ENCODE results near the gene CHD9NB. TPM values are rescaled to one million over a fixed set of nuclear protein-coding genes. Genes with fewer than 3 reads are reported as not detected.
"Not testable (repeated sequence)": the region's sequence is repeated elsewhere in the genome, so short reads cannot be mapped to it uniquely, and the experiment has no call there.

CHD9NB gene
- total RNA-seq, 1 donor from 2014 or later = 0.29 TPM

- intact Hi-C loops (cut with micrococcal nuclease) = loop anchor here (5.0 to 10.0 kb wide), 3 partner anchors 164 to 856 kb away; no protein-coding TSS in a partner anchor
These were observed 5.7 kb upstream of the CHD9NB start for GRCh38 chr16:53058441-53058840.

DNA sequence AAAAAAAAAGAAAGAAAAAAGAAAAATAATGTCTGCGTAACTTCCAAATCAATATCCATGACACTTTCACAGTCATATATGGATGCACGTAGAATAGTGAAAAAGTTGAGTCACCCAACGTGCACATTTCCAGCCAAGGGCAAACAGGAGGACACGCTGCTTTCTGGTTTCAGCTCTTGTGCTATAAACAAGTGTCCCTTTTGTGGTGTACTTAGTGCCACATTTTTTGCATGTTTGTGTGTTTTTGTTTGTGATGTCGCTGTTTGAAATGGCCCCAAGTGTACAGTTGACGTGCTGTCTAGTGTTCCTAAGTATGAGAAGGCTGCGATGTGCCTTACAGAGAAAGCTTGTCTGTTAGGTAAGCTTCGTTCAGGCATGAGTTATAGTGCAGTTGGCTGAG lies 5.0 kb upstream of the CHD9NB start:
- intact Hi-C loops (cut with micrococcal nuclease) = loop anchor here (5.0 to 10.0 kb wide), 3 partner anchors 165 to 857 kb away; no protein-coding TSS in a partner anchor

DNA sequence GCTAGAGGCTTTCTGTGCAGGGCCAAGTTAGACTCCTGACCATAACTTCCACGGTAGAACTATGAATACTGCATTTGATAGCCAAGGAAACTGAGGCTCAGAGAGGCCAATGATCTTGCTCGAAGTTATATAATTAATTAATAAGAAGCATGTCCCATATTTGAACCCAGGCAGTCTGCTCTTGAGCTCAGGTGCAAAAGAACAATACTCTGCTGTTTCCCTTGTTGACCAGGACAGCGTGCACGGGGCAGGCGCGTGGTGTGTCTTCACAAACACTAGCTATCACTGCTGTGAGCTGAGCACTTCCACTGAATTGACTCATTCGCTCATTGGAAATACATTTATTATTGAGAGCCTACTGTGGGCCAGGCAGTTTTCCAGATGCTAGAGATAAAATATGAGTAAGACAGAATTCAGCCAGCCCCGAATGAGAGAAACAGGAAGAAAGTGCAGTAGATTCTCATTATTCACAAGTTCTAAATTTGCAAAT lies 3.7 kb upstream of the CHD9NB start:
- intact Hi-C loops (cut with micrococcal nuclease) = loop anchor here (5.0 to 10.0 kb wide), 3 partner anchors 166 to 858 kb away; no protein-coding TSS in a partner anchor

- intact Hi-C loops (cut with micrococcal nuclease) = loop anchor here (1.0 to 10.0 kb wide), 11 partner anchors 43 to 859 kb away; partner anchors contain the start of gene AKTIP
These were observed 3.1 kb upstream of the CHD9NB start for GRCh38 chr16:53055541-53056391.

GRCh38 chr16:53054670-53055485 lies 2.2 kb upstream of the CHD9NB start, which contains the start of gene CHD9:
Gene CHD9 (plus strand): TSS chr16:53054991. CDS start chr16:53156090, 101,099 bp downstream.
- intact Hi-C loops (cut with micrococcal nuclease) = loop anchor here (1.0 to 10.0 kb wide), 14 partner anchors 44 to 1874 kb away; partner anchors contain the start of genes AKTIP and FTO

GRCh38 chr16:53053967-53054669 lies 1.4 kb upstream of the CHD9NB start:
- intact Hi-C loops (cut with micrococcal nuclease) = loop anchor here (1.0 to 10.0 kb wide), 7 partner anchors 45 to 1875 kb away; partner anchors contain the start of genes AKTIP and FTO

DNA sequence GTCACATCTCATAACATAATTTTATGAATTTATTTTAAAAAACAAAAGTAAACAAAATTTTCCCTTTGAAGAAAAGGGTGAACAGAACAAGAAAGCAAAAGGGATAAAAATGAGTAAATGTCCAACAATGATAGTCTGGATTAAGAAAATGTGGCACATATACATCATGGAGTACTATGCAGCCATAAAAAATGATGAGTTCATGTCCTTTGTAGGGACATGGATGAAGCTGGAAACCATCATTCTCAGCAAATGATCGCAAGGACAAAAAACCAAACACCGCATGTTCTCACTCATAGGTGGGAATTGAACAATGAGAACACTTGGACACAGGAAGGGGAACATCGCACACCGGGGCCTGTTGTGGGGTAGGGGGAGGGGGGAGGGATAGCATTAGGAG lies 1.4 kb downstream of the CHD9NB start:
- intact Hi-C loops (cut with micrococcal nuclease) = loop anchor here (10.0 kb wide), 2 partner anchors 324 to 864 kb away; no protein-coding TSS in a partner anchor

DNA sequence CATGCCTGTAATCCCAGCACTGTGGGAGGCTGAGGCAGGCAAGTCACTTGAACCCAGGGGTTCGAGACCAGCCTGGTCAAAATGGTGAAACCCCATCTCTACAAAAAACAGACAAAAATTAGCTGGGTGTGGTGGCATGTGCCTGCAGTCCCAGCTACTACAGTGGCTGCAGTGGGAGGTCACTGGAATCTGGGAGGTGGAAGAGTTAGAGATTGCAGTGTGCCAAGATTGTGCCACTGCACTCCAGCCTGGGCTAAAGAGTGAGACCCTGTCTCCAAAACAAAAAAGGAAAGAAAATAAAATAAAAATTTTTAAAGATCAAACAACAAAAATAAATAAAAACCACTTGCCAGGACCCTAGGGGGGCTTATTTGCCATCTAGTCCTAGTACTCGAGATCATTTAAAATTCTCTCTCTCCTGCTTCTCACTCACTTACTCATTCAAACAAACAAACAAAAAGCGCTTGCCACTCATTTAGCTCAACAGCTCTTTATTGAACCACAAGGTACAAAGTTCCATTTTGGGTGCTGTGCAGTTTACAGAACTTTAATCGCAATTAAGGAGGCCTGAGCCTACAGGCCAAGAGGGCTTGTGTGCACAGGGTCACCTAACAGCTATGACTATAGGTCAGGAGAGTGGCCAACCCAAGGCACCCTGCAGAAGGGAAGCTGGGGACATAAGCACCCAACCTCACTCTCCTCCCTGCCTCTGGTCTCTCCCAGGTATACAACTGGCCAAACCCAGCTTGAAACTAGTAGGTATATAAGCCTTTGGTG lies 4.4 kb downstream of the CHD9NB start:
- intact Hi-C loops (cut with micrococcal nuclease) = no loop called here

DNA sequence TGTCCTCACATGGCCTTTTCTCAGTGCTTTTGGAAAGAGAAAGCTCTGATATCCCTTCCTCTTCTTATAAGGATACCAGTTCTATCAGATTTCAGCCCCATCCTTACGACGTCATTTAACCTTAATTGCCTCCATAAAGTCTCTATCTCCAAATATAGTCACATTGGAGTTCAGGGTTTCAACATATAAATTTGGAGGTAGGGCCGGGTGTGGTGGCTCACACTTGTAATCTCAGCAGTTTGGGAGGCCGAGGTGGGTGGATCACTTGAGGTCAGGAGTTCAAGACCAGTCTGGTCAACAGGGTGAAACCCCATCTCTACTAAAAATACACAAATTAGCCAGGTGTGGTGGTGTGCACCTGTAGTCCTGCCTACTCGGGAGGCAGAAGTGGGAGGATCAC lies 5.2 kb downstream of the CHD9NB start:
- intact Hi-C loops (cut with micrococcal nuclease) = not testable (repeated sequence)

- intact Hi-C loops (cut with micrococcal nuclease) = no loop called here
These were observed 7.1 kb downstream of the CHD9NB start for GRCh38 chr16:53045341-53046220.

DNA sequence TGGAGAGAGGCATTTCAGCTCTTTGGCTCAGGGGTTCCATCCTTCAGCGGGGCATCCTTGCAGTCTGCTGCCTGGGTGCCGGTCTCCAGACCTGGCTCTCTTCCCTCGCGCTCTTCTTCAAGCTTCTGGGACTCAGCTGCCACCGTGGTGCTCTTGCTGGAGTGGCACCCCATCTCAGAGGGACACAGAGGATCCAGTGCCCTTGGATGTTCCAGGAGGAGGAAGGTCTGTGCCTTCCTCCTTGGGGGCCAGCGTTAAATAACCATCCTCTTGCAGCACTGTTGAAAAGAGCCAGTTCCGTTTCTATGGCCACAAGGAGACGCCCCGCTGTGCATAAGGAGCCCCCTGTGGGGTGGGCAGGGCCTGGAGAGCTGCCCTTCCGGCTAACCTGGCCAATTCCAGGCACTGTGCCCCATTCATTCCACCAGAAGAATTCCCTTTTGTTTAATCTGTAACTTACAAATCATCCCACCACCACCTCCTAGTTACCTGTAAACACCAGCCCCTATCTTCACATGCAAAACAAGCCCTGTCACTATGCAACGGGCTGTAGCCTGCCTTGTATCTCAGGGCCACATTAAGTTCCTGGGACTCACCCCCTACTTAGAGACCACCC lies 8.6 kb downstream of the CHD9NB start:
- intact Hi-C loops (cut with micrococcal nuclease) = no loop called here

DNA sequence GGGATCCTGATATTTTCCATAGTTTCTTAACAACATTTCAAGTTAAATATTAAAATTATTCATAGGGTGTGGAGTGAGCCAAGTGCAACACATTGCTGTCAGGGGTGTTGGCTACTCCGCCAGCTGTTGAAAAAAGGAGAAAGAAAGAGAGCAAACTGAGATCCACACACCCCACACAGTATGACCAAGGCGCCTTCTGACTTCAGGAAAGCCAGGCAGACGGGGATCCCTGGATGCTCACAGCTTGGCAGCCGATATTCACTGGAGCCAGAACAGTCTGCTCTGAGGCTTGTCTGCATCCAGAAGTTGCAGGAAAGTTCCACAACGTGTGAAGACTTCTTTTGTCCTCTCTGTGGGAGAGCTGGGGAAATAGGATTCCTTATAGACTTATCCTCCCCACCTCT lies 9.3 kb downstream of the CHD9NB start:
- intact Hi-C loops (cut with micrococcal nuclease) = no loop called here

DNA sequence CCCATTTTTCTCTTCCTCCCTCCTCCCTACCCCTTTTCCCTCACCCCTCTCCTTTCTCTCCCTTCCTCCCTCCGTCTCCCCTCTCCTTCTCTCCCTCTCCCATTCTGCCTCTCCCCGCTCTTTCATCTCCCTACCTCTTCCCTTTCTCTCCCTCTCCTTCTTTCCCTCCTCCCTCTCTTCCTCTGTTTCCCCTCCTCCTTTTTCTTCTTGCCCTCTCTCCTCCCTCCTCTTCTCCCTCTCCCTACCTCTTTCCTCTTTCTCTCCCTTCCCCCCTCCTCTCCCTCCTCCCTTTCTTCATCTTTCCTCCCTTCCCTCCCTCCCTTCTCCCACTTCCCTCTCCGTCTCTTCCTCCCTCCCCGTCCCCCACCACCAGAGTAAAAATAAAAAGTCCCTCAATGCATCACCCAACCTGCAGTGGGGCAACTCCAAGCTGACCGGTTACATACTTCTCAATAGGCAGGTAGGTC lies 10.4 kb downstream of the CHD9NB start:
- intact Hi-C loops (cut with micrococcal nuclease) = no loop called here

DNA sequence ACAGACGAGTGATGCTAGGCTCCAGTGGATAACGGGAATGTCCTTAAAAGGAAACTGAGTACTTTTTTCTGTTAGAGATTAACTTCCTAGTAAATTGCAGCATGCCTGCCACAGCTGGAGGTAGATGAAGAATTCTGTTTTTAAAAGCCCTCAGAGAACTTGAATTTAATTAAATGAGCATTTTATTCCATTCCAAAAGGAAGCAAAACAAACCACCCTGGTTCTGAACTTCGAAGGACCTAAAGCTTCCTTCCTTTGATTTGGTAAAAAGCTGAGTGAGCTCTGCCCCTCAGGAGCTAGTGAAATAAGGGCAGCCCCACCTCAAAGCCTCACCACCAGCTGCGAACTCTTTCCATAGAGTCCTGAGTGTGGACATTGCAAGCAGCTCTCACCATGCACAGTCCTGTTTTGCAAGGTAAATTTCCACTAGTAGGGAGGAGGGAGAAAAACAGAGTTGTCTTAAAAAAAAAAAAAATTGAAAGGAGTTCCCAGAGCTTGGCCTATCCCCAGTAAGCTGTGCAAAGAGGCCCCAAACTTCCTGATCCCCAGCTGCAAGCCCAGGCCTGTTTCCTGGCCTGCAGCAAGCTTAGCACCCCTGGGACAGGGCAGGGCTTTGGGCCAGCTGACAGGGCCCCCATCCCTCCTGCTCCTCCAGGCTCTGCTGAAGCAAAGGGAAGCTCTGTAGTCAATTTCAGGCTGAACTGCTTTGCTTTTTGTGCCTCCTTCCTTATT lies 11.2 kb downstream of the CHD9NB start:
- intact Hi-C loops (cut with micrococcal nuclease) = no loop called here

DNA sequence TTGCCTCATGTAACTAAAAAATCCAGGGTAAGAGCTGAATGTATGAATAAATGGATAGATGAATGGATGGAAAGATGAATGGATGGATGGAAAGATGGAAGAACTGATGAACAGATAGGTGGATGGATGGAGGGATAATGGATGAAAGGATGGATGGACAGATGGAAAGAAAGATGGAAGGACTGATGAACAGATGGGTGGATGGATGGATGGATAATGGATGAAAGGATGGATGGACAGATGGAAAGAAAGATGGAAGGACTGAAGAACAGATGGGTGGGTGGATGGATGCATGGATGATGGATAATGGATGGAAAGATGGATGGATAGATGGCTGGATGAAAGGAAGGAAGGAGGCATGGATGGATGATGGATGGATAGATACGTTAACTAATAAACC lies 11.9 kb downstream of the CHD9NB start:
- intact Hi-C loops (cut with micrococcal nuclease) = no loop called here

DNA sequence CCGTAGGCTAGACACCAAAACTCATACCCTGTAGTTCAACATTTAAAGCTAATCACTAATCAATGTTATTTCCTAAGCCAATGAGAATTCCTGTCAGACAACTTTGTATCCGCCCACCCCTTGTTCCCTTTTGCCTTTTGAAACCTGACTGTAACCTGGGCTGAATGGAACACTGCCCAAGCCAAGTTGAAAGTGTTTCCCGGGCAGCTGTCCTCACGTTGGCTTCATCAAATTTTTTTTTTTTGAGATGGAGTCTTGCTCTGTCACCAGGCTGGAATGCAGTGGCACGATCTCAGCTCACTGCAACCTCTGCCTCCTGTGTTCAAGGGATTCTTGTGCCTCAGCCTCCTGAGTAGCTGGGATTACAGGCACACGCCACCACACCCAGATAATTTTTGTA lies 16.0 kb downstream of the CHD9NB start:
- intact Hi-C loops (cut with micrococcal nuclease) = not testable (repeated sequence)

GRCh38 chr16:53036066-53036465 lies 16.6 kb downstream of the CHD9NB start:
- intact Hi-C loops (cut with micrococcal nuclease) = no loop called here

Measured in T-helper 1 cell treated with Interleukin-12 subunit alpha and Interleukin-12 subunit beta and Interleukin-4 antibody, amounts not matched to agents 30 ng/mL and 1 ng/mL, for 36 hours (primary cell).